ENCODE results near the gene RMND1. TPM values are rescaled to one million over a fixed set of nuclear protein-coding genes. Genes with fewer than 3 reads are reported as not detected.
A peak's percentile ranks its signal among the peaks of the same experiment; 100 is the strongest.

Gene RMND1
- total RNA-seq, 1 experiment from 2014 or later = 27.0 TPM

GRCh38 chr6:151393410-151393809 is 58.5 kb downstream of the RMND1 start:
- Histone ChIP-seq H4K5ac (ENCODE audit: insufficient read length, low read depth, low read length) (no peak overlapping the region), H3K23me2 (ENCODE audit: insufficient read length, low read depth, low read length, poor library complexity, severe bottlenecking) (peaks cover 8% of the 10 kb centered on the region), H2BK120ac (ENCODE audit: low read depth, low read length, poor library complexity, severe bottlenecking) (no peak overlapping the region), H3K23ac (ENCODE audit: insufficient read length, low read depth, low read length) (no peak overlapping the region), H3K79me2 (ENCODE audit: insufficient read depth, low read length) (peaks cover 43% of the 10 kb centered on the region), H3T11ph (ENCODE audit: low read length) (no peak overlapping the region), H2BK5ac (ENCODE audit: insufficient read length, low read length) (no peak overlapping the region), H4K91ac (ENCODE audit: insufficient read length, low read depth, low read length) (no peak overlapping the region), H3K79me1 (ENCODE audit: insufficient read depth, low read depth, low read length, poor library complexity, severe bottlenecking) (peaks cover 2% of the 10 kb centered on the region), H2AK5ac (ENCODE audit: insufficient read length, low read length) (no peak overlapping the region), H2BK12ac (ENCODE audit: insufficient read length, low read depth, low read length) (no peak overlapping the region), H2BK15ac (ENCODE audit: low read depth, low read length) (no peak overlapping the region), H3K27me3 (ENCODE audit: insufficient read depth, low read length) (no peaks in the 10 kb centered on the region), H3K9ac (ENCODE audit: extremely low read depth, insufficient read length, low read length) (no peak overlapping the region), H4K20me1 (ENCODE audit: control insufficient read depth, insufficient read depth, insufficient read length) (no peaks in the 10 kb centered on the region), H4K8ac (replicated peaks; ENCODE audit: insufficient read length, low read depth, low read length) (no peak overlapping the region), H3K4me1 (ENCODE audit: insufficient read depth, low read length) (peaks cover 2% of the 10 kb centered on the region; the same call in 1 of the 2 replicates), H3K14ac (ENCODE audit: insufficient read depth, low read length) (no peak overlapping the region), H2BK20ac (ENCODE audit: low read depth, low read length, poor library complexity, severe bottlenecking) (no peak overlapping the region), H3K56ac (ENCODE audit: insufficient read length, low read depth, low read length) (no peak overlapping the region), H3K4ac (ENCODE audit: low read depth, low read length) (no peak overlapping the region), H3K27ac (ENCODE audit: insufficient read length, low read depth, low read length) (no peak overlapping the region), H3K4me2 (ENCODE audit: insufficient read depth, insufficient read length, low read length) (no peak overlapping the region), H3K18ac (ENCODE audit: insufficient read length, low read depth, low read length) (no peak overlapping the region), H3K9me3 (ENCODE audit: control insufficient read depth, low read depth, low read length) (no peaks in the 10 kb centered on the region), H2AFZ (ENCODE audit: low read length) (no peak overlapping the region)
- TF ChIP-seq CTCF (conservative IDR thresholded peaks at IDR 0.05) = no peak
- no peak for DNase-seq
- Mint-ChIP-seq H3K9me3 (no peaks in the 10 kb centered on the region), H3K4me3 (peak overlapping the region; percentile 92 to 93), H3K27ac (peak overlapping the region in 2 of 3 experiments; percentile 7 to 75; a peak in 3 of 7 replicates), H3K36me3 (ENCODE audit: insufficient read depth in 1 of 3, low read depth in 3 of 3) (peaks cover 19 to 36% (median 21%) of the 10 kb centered on the region in 3 experiments; a peak in 6 of 7 replicates), H3K27me3 (ENCODE audit: low read depth) (no peaks in the 10 kb centered on the region), H3K4me1 (peaks cover 32 to 34% of the 10 kb centered on the region in 2 experiments)
- no CpG with 5 or more reads among the region's 4 CpGs for WGBS (ENCODE audit: extremely low coverage, insufficient read length, low lambda C conversion rate)

Measured in H9 (cell line).